22Rv1 (cell line): Measurements from ENCODE around the gene AADAT.

Source experiments
- ZFX ChIP-seq: fragments of 450-650 bp; IDR thresholded peaks from 2 replicates; pipeline ENCODE4 v1.6.1; 2017; ENCODE audit warnings: antibody characterized with exemption, borderline replicate concordance
- TF ChIP-seq, protein P1 (sequence below): fragments of 450-650 bp; IDR thresholded peaks from 2 replicates; pipeline ENCODE4 v1.5.1; 2017; ENCODE audit warnings: mild to moderate bottlenecking

DNA sequence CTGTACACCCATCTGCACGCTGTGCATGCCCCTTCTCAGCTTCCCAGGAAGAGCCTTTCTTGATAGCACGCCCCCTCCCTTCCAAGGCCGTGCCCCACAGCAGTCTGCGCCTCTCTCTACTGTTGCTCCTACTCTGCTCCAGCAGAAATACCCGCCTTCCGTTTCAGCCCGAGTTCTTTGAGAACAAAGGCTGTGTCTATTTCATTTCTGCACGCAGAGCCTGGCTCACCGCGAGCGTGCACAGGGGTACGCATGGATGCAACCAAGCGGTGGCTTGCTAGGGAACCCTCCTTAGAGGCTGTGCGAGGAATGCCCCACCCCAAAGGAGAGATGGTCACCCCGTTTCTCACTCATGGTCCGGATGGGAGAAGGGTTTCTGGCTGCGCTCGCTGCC, 485 bp downstream of the AADAT start:
- TF ChIP-seq, protein P1, sequence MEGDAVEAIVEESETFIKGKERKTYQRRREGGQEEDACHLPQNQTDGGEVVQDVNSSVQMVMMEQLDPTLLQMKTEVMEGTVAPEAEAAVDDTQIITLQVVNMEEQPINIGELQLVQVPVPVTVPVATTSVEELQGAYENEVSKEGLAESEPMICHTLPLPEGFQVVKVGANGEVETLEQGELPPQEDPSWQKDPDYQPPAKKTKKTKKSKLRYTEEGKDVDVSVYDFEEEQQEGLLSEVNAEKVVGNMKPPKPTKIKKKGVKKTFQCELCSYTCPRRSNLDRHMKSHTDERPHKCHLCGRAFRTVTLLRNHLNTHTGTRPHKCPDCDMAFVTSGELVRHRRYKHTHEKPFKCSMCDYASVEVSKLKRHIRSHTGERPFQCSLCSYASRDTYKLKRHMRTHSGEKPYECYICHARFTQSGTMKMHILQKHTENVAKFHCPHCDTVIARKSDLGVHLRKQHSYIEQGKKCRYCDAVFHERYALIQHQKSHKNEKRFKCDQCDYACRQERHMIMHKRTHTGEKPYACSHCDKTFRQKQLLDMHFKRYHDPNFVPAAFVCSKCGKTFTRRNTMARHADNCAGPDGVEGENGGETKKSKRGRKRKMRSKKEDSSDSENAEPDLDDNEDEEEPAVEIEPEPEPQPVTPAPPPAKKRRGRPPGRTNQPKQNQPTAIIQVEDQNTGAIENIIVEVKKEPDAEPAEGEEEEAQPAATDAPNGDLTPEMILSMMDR = no peak
- TF ChIP-seq ZFX = no peak
